Measurements from ENCODE around the gene CXXC1. TPM values are rescaled to one million over a fixed set of nuclear protein-coding genes. Genes with fewer than 3 reads are reported as not detected.
A peak's percentile ranks its signal among the peaks of the same experiment; 100 is the strongest.

The CXXC1 gene
- total and polyA plus RNA-seq, 4 experiments from 2014 or later: 38.1 to 191 (median 123) TPM

GRCh38 chr18:50285631-50286321 lies 1.7 kb downstream of the CXXC1 start:
- Mint-ChIP-seq H3K4me1 (peaks cover 26 to 57% (median 40%) of the 10 kb centered on the region in 4 donors), H3K27me3 (no peaks in the 10 kb centered on the region), H3K27ac (peak overlapping the region in 5 of 7 donors; percentile 59 to 100 (median 91)), H3K4me3 (peak overlapping the region; percentile 45 to 100 (median 99)), H3K36me3 (peaks cover 30 to 66% of the 10 kb centered on the region in 2 donors), H3K9me3 (peaks cover 0 to 2% (median 0%) of the 10 kb centered on the region in 8 donors)
- ChIA-PET POLR2A (ENCODE audit: partially characterized antibody) (interaction anchor here (1.4 kb wide), 1 partner anchor 22 kb away, joined by 4 read pairs; no protein-coding TSS in a partner anchor), CTCF (ENCODE audit: partially characterized antibody) (no interaction called here)
- no peak for DNase-seq
- no peaks in the 10 kb centered on the region for H3K27me3 ChIP-seq (ENCODE audit: insufficient read depth, low read length)
- intact Hi-C loops (cut with micrococcal nuclease): loop anchor here (5.0 to 10.0 kb wide), 4 partner anchors 473 to 1748 kb away; partner anchors contain the start of genes ACAA2, CTIF and MEX3C
- no peak overlapping the region for H3K27ac ChIP-seq (ENCODE audit: low read depth, low read length)
- peaks cover 22% of the 10 kb centered on the region for H3K36me3 ChIP-seq (ENCODE audit: insufficient read depth, low read length)
- H3K4me3 ChIP-seq (ENCODE audit: low read length in 2 of 2): no peak overlapping the region
- H3K4me1 ChIP-seq (ENCODE audit: insufficient read depth, low read length): peaks cover 23% of the 10 kb centered on the region
- H3K9me3 ChIP-seq (ENCODE audit: control insufficient read depth in 1 of 2, low read length in 2 of 2): no peaks in the 10 kb centered on the region

DNA sequence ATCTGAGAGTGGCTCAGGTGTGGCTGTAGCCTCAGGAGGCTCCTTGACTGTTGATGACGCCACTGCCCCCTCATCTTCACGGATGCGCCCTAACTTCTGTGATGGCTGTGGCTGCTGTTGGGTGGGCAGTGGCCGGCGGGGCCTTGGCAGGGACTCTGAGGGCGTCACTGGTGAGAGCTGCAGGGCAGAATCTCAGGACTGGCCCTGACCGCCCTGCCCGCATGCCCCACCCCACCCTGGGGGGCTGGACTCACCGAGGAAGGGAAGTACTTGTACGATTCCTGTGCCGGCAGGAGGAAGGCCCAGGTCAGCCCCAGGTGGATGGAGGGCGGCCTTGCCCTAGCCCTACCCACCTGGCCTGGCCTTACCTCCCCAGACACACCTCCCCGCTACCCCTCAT lies 2.4 kb downstream of the CXXC1 start:
- H3K4me1 ChIP-seq (ENCODE audit: insufficient read depth, low read length): peaks cover 30% of the 10 kb centered on the region
- ChIA-PET CTCF (ENCODE audit: partially characterized antibody) (no interaction called here), POLR2A (ENCODE audit: partially characterized antibody) (no interaction called here)
- DNase-seq: peak in 1 of 5 donors; percentile 42
- no peak overlapping the region for H3K27ac ChIP-seq (ENCODE audit: low read depth, low read length)
- peak overlapping the region in 2 of 7 donors; percentile 67 to 91 for H3K27ac Mint-ChIP-seq
- H3K4me3 Mint-ChIP-seq: peak overlapping the region in 2 of 8 donors; percentile 47 to 49
- H3K9me3 Mint-ChIP-seq: peaks cover 0 to 2% (median 0%) of the 10 kb centered on the region in 8 donors
- no peaks in the 10 kb centered on the region for H3K9me3 ChIP-seq (ENCODE audit: control insufficient read depth in 1 of 2, low read length in 2 of 2)
- peaks cover 22% of the 10 kb centered on the region for H3K36me3 ChIP-seq (ENCODE audit: insufficient read depth, low read length)
- H3K4me1 Mint-ChIP-seq: peaks cover 33 to 63% (median 47%) of the 10 kb centered on the region in 4 donors
- no peaks in the 10 kb centered on the region for H3K27me3 ChIP-seq (ENCODE audit: insufficient read depth, low read length)
- no peak overlapping the region for H3K4me3 ChIP-seq (ENCODE audit: low read length in 2 of 2)
- intact Hi-C loops (cut with micrococcal nuclease): loop anchor here (5.0 to 10.0 kb wide), 4 partner anchors 473 to 1748 kb away; partner anchors contain the start of genes ACAA2, CTIF and MEX3C
- no peaks in the 10 kb centered on the region for H3K27me3 Mint-ChIP-seq
- H3K36me3 Mint-ChIP-seq: peaks cover 30 to 72% of the 10 kb centered on the region in 2 donors

DNA sequence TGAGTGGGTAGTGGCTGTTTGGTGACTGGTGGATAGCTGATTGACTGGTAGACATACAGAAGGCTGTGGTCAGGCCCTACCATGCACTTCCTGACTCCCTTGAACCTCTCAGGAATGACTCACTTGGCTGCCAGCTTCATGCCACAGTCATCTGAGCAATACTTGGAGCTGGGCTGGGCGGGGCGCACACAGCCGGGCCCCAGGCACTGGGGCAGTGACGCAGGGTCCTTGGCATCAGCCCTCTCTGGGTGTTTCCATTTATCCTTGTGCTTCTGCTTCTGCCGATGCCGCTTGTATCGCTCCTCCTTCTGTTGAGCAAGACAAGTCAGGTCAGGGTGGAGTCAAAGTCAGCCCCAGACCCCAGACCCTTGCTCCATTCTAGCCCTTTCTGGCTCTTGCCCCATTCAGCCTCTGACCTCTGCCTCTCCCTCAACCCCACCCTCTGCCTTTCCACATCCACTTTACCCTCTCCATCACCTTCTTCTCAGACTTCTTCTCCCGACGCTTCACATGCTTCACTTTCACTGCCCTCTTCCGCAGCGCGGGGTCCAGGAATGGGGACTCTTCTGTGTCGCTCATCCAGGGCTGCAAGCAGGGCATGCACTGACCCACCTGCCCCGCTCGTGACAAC lies 3.1 kb downstream of the CXXC1 start:
- peaks cover 35 to 70% (median 51%) of the 10 kb centered on the region in 4 donors for H3K4me1 Mint-ChIP-seq
- no peak for DNase-seq
- peak overlapping the region in 6 of 8 donors; percentile 28 to 78 (median 56) for H3K4me3 Mint-ChIP-seq

DNA sequence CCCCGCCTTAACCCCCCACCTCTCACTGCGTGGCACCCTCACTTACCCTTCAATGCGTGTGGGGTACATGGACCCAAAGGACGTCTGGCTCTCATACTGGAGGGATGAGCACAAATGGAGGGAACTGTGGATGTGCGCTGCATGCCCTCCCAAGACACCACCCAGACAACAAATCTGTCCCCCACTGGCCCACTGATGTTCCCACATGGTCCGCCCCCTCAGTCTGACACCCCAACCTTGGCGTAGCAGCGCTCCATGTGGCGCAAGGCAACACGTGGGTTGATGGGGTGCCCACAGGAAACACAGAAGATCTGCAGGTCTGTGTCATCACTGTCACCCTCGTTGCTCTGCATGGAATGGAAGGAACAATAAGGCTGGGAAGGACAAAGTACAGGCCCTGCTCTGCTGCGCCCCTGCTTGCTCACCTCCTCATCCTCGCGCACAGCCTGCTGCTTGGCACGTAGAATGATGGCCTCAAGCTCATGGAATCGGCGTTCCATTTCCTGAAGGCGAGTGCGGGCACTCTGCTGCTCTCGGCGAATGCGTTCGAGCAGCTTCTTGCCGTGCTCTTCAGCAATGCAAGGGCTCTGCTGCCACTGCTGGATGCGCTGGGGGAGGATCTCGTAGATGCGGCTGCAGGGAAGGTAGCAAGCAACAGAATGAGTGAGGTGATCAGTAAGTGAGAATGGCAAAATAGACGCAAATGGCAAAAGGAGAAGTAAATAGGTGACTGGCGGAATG lies 3.9 kb downstream of the CXXC1 start:
- Mint-ChIP-seq H3K4me1 (peaks cover 38 to 77% (median 53%) of the 10 kb centered on the region in 4 donors), H3K9me3 (peaks cover 0 to 2% (median 0%) of the 10 kb centered on the region in 8 donors), H3K4me3 (peak overlapping the region; percentile 8 to 98 (median 66)), H3K36me3 (peaks cover 30 to 79% of the 10 kb centered on the region in 2 donors), H3K27me3 (no peaks in the 10 kb centered on the region), H3K27ac (peak overlapping the region in 6 of 7 donors; percentile 4 to 91 (median 72))
- intact Hi-C loops (cut with micrococcal nuclease): loop anchor here (10.0 kb wide), 1 partner anchor 1339 kb away; no protein-coding TSS in a partner anchor
- POLR2A ChIA-PET (ENCODE audit: partially characterized antibody): interaction anchor here (3.4 to 3.7 kb wide), 2 partner anchors 14 to 24 kb away, joined by 29 to 68 read pairs; partner anchors contain the start of gene CFAP53
- CTCF ChIA-PET (ENCODE audit: partially characterized antibody): interaction anchor here (1.0 kb wide), 1 partner anchor 74 kb away, joined by 3 read pairs; no protein-coding TSS in a partner anchor
- Histone ChIP-seq H3K27me3 (ENCODE audit: insufficient read depth, low read length) (no peaks in the 10 kb centered on the region), H3K36me3 (ENCODE audit: insufficient read depth, low read length) (peaks cover 22% of the 10 kb centered on the region), H3K4me3 (ENCODE audit: low read length in 2 of 2) (no peak overlapping the region), H3K4me1 (ENCODE audit: insufficient read depth, low read length) (peaks cover 42% of the 10 kb centered on the region), H3K27ac (ENCODE audit: low read depth, low read length) (no peak overlapping the region), H3K9me3 (ENCODE audit: control insufficient read depth in 1 of 2, low read length in 2 of 2) (no peaks in the 10 kb centered on the region)
- peak in 1 of 5 donors; percentile 43 for DNase-seq

More for the DNA sequence above, 3.1 kb downstream of the CXXC1 start:
- H3K27me3 Mint-ChIP-seq: no peaks in the 10 kb centered on the region
- no peaks in the 10 kb centered on the region for H3K9me3 ChIP-seq (ENCODE audit: control insufficient read depth in 1 of 2, low read length in 2 of 2)
- peaks cover 30 to 72% of the 10 kb centered on the region in 2 donors for H3K36me3 Mint-ChIP-seq
- POLR2A ChIA-PET (ENCODE audit: partially characterized antibody): no interaction called here
- no peak overlapping the region for H3K4me3 ChIP-seq (ENCODE audit: low read length in 2 of 2)
- CTCF ChIA-PET (ENCODE audit: partially characterized antibody): no interaction called here
- H3K36me3 ChIP-seq (ENCODE audit: insufficient read depth, low read length): peaks cover 22% of the 10 kb centered on the region
- H3K27me3 ChIP-seq (ENCODE audit: insufficient read depth, low read length): no peaks in the 10 kb centered on the region
- H3K27ac ChIP-seq (ENCODE audit: low read depth, low read length): no peak overlapping the region
- H3K27ac Mint-ChIP-seq: peak overlapping the region in 6 of 7 donors; percentile 17 to 91 (median 76)
- peaks cover 37% of the 10 kb centered on the region for H3K4me1 ChIP-seq (ENCODE audit: insufficient read depth, low read length)
- intact Hi-C loops (cut with micrococcal nuclease): loop anchor here (10.0 kb wide), 1 partner anchor 1340 kb away; no protein-coding TSS in a partner anchor
- peaks cover 0 to 2% (median 0%) of the 10 kb centered on the region in 8 donors for H3K9me3 Mint-ChIP-seq

- H3K27ac Mint-ChIP-seq: peak overlapping the region in 6 of 7 donors; percentile 71 to 91 (median 74)
- no peaks in the 10 kb centered on the region for H3K27me3 Mint-ChIP-seq
- H3K4me3 Mint-ChIP-seq: peak overlapping the region; percentile 50 to 98 (median 70)
- no peak overlapping the region for H3K27ac ChIP-seq (ENCODE audit: low read depth, low read length)
- H3K27me3 ChIP-seq (ENCODE audit: insufficient read depth, low read length): no peaks in the 10 kb centered on the region
- intact Hi-C loops (cut with micrococcal nuclease): loop anchor here (10.0 kb wide), 1 partner anchor 1338 kb away; no protein-coding TSS in a partner anchor
- H3K4me3 ChIP-seq (ENCODE audit: low read length in 2 of 2): peak overlapping the region in 1 of 2 donors; percentile 97
- peaks cover 30 to 79% of the 10 kb centered on the region in 2 donors for H3K36me3 Mint-ChIP-seq
- peaks cover 25% of the 10 kb centered on the region for H3K36me3 ChIP-seq (ENCODE audit: insufficient read depth, low read length)
- H3K4me1 Mint-ChIP-seq: peaks cover 40 to 72% (median 56%) of the 10 kb centered on the region in 4 donors
- peak in 1 of 5 donors; percentile 41 for DNase-seq
- no peaks in the 10 kb centered on the region for H3K9me3 ChIP-seq (ENCODE audit: control insufficient read depth in 1 of 2, low read length in 2 of 2)
- CTCF ChIA-PET (ENCODE audit: partially characterized antibody): interaction anchor here (1.0 kb wide), 1 partner anchor 75 kb away, joined by 3 read pairs; no protein-coding TSS in a partner anchor
- POLR2A ChIA-PET (ENCODE audit: partially characterized antibody): interaction anchor here (1.5 to 3.7 kb wide), 3 partner anchors 13 to 747 kb away, joined by 7 to 68 read pairs (median 29); partner anchors contain the start of genes CFAP53 and SMAD4
- H3K4me1 ChIP-seq (ENCODE audit: insufficient read depth, low read length): peaks cover 43% of the 10 kb centered on the region
- peaks cover 0 to 2% (median 0%) of the 10 kb centered on the region in 8 donors for H3K9me3 Mint-ChIP-seq
Observed at GRCh38 chr18:50282521-50283335, 4.8 kb downstream of the CXXC1 start.

All from CD4-positive, alpha-beta memory T cell (primary cell).